GM12865 (cell line): ENCODE results near the gene LGMN.

ENCODE experiments used
- DNase-seq: peaks from one replicate; pipeline ENCODE4 v3.0.0; 2010; ENCODE audit warnings: low read depth
- H3K4me3 ChIP-seq: 2 replicates; pipeline ENCODE4 v1.5.1; 2011; ENCODE audit warnings: mild to moderate bottlenecking, low read depth, low read length, control low read depth
- CTCF ChIP-seq: IDR thresholded peaks from 2 replicates; pipeline ENCODE4 v1.5.1; 2011; ENCODE audit warnings: low read length, control low read depth, low read depth, inconsistent platforms; ENCODE audit not compliant: insufficient read depth; ENCODE audit errors: missing control alignments

LGMN gene

GRCh38 chr14:92695562-92695961, 52.9 kb downstream of the LGMN start:
- TF ChIP-seq CTCF: no peak
- no peak overlapping the region for H3K4me3 ChIP-seq
- no peak for DNase-seq

- no peak for TF ChIP-seq CTCF
- no peak for DNase-seq
- H3K4me3 ChIP-seq: no peak overlapping the region
Measured at GRCh38 chr14:92694807-92695206, 53.6 kb downstream of the LGMN start.

- DNase-seq: no peak
- TF ChIP-seq CTCF: no peak
- H3K4me3 ChIP-seq: no peak overlapping the region
Measured at GRCh38 chr14:92693998-92694795, 54.2 kb downstream of the LGMN start.

GRCh38 chr14:92692822-92693226, 55.6 kb downstream of the LGMN start:
- no peak for DNase-seq
- H3K4me3 ChIP-seq: no peak overlapping the region
- no peak for TF ChIP-seq CTCF

- DNase-seq: peak; percentile 66
- peak; percentile 56 for TF ChIP-seq CTCF
- H3K4me3 ChIP-seq: no peak overlapping the region
Measured at GRCh38 chr14:92690171-92691011, 58.0 kb downstream of the LGMN start.

GRCh38 chr14:92688434-92689375, 59.7 kb downstream of the LGMN start:
- TF ChIP-seq CTCF: no peak
- DNase-seq: no peak
- H3K4me3 ChIP-seq: no peak overlapping the region
